ENCODE measurements around the gene IFT20. TPM values are rescaled to one million over a fixed set of nuclear protein-coding genes. Genes with fewer than 3 reads are reported as not detected.

IFT20 gene
- total and polyA plus RNA-seq, 12 donors, result 8.5 to 38.2 (median 11.2) TPM

GRCh38 chr17:28334666-28335200 is 539 bp downstream of the IFT20 start:
- DNase-seq, result no peak
- ATAC-seq, result no peak
- intact Hi-C loops (cut with DNase I), result loop anchor here in 3 of 10 donors (1.0 to 10.0 kb wide), 7 partner anchors 16 to 620 kb away; partner anchors contain the start of genes NLK (in 2 of the 3), PHF12 (in 2 of the 3), POLDIP2 (in 2 of the 3) and TMEM97 (in 2 of the 3)

GRCh38 chr17:28334171-28334570 is 1.1 kb downstream of the IFT20 start:
- 45 to 46% methylated on average over 6 of the region's 6 CpGs for WGBS, 2 donors
- peaks cover 13 to 52% (median 45%) of the 10 kb centered on the region in 9 donors for H3K4me1 ChIP-seq

More at GRCh38 chr17:28334666-28335200, 539 bp downstream of the IFT20 start:
- peak overlapping the region; percentile 19 to 99 (median 97) for H3K27ac ChIP-seq
- H3K4me1 ChIP-seq, result peaks cover 15 to 58% (median 51%) of the 10 kb centered on the region in 9 donors
- TF ChIP-seq, protein P1, sequence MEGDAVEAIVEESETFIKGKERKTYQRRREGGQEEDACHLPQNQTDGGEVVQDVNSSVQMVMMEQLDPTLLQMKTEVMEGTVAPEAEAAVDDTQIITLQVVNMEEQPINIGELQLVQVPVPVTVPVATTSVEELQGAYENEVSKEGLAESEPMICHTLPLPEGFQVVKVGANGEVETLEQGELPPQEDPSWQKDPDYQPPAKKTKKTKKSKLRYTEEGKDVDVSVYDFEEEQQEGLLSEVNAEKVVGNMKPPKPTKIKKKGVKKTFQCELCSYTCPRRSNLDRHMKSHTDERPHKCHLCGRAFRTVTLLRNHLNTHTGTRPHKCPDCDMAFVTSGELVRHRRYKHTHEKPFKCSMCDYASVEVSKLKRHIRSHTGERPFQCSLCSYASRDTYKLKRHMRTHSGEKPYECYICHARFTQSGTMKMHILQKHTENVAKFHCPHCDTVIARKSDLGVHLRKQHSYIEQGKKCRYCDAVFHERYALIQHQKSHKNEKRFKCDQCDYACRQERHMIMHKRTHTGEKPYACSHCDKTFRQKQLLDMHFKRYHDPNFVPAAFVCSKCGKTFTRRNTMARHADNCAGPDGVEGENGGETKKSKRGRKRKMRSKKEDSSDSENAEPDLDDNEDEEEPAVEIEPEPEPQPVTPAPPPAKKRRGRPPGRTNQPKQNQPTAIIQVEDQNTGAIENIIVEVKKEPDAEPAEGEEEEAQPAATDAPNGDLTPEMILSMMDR (IDR thresholded peaks at IDR 0.05), result no peak
- H3K36me3 ChIP-seq, result peaks cover 0 to 40% (median 22%) of the 10 kb centered on the region in 9 donors
- no peaks in the 10 kb centered on the region for H3K27me3 ChIP-seq
- WGBS, 2 donors, result 8 to 9% methylated on average over 18 of the region's 18 CpGs
- H3K4me3 ChIP-seq, result peak overlapping the region; percentile 74 to 94 (median 88)
- no peaks in the 10 kb centered on the region for H3K9me3 ChIP-seq

GRCh38 chr17:28333083-28333746 is 2.1 kb downstream of the IFT20 start:
- Histone ChIP-seq H3K27me3 (no peaks in the 10 kb centered on the region), H3K4me3 (peak overlapping the region in 1 of 10 donors; percentile 87), H3K4me1 (peaks cover 13 to 42% (median 35%) of the 10 kb centered on the region in 9 donors), H3K36me3 (peaks cover 0 to 45% (median 32%) of the 10 kb centered on the region in 9 donors), H3K9me3 (no peaks in the 10 kb centered on the region), H3K27ac (peak overlapping the region in 1 of 10 donors; percentile 96)
- ATAC-seq, result no peak
- no peak for DNase-seq
- 74 to 81% methylated on average over 1 of the region's 1 CpG for WGBS, 2 donors
- intact Hi-C loops (cut with DNase I), result loop anchor here in 1 of 10 donors (10.0 kb wide), 2 partner anchors 288 to 622 kb away; partner anchors contain the start of genes NLK and PHF12
- TF ChIP-seq, protein P1 (IDR thresholded peaks at IDR 0.05), result no peak

More at GRCh38 chr17:28334171-28334570, 1.1 kb downstream of the IFT20 start:
- no peak for DNase-seq
- H3K27me3 ChIP-seq, result no peaks in the 10 kb centered on the region
- no peak for ATAC-seq
- intact Hi-C loops (cut with DNase I), result loop anchor here in 2 of 10 donors (2.0 to 10.0 kb wide), 4 partner anchors 15 to 621 kb away; partner anchors contain the start of genes TMEM97 (in 2 of the 2), NLK (in 1 of the 2), PHF12 (in 1 of the 2) and POLDIP2 (in 1 of the 2)
- TF ChIP-seq, protein P1 (IDR thresholded peaks at IDR 0.05), result no peak
- peak overlapping the region in 5 of 10 donors; percentile 2 to 99 (median 95) for H3K27ac ChIP-seq
- H3K36me3 ChIP-seq, result peaks cover 0 to 40% (median 23%) of the 10 kb centered on the region in 9 donors
- peak overlapping the region in 7 of 10 donors; percentile 74 to 94 (median 87) for H3K4me3 ChIP-seq
- no peaks in the 10 kb centered on the region for H3K9me3 ChIP-seq

DNA sequence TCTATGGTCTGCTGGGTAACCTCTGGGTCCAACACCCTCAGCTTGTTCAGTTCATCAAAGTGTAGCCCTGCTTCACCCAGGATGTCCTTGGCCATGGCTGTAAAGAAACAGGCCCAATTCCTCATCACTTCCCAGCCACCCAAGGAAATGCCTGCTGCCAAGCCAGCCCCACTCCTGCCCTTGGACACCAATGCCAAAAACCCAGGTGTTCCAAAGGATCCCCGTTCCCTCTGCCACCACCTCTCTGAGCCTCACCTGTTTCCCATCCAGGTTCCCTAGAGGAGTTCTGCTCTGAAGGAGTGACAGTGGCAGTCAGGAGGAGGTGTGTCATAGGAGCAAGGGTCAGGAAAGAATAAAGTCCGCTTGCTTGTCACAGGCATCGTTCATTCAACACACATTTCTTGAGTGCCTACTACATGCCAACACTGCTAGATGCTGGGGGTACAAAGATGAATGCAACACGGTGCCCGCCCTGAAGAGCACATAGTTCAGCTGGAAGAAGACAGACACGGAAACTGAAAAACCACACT is 3.3 kb downstream of the IFT20 start:
- 87 to 95% methylated on average over 6 of the region's 6 CpGs for WGBS, 2 donors
- H3K4me3 ChIP-seq, result no peak overlapping the region
- intact Hi-C loops (cut with DNase I), result loop anchor here in 1 of 10 donors (10.0 kb wide), 2 partner anchors 287 to 623 kb away; partner anchors contain the start of genes NLK and PHF12

More for the DNA sequence above, 3.3 kb downstream of the IFT20 start:
- Histone ChIP-seq H3K36me3 (peaks cover 0 to 58% (median 32%) of the 10 kb centered on the region in 9 donors), H3K4me1 (peaks cover 8 to 30% (median 23%) of the 10 kb centered on the region in 9 donors), H3K27me3 (no peaks in the 10 kb centered on the region), H3K27ac (no peak overlapping the region), H3K9me3 (no peaks in the 10 kb centered on the region)
- TF ChIP-seq, protein P1 (IDR thresholded peaks at IDR 0.05), result no peak
- ATAC-seq (no peak), DNase-seq (no peak)
